Stimulated activated naive CD4-positive, alpha-beta T cell treated with Interleukin-2 at 50 U/mL for 16 hours (primary cell): Measurements from ENCODE around the gene BCDIN3D.
A peak's percentile ranks its signal among the peaks of the same experiment; 100 is the strongest.
"Not testable (repeated sequence)": the region's sequence is repeated elsewhere in the genome, so short reads cannot be mapped to it uniquely, and the experiment has no call there.

ENCODE experiments used
- DNase-seq: peaks from one replicate; lab custom pipeline; 2025; lab: John Stamatoyannopoulos, UW

The BCDIN3D gene

DNA sequence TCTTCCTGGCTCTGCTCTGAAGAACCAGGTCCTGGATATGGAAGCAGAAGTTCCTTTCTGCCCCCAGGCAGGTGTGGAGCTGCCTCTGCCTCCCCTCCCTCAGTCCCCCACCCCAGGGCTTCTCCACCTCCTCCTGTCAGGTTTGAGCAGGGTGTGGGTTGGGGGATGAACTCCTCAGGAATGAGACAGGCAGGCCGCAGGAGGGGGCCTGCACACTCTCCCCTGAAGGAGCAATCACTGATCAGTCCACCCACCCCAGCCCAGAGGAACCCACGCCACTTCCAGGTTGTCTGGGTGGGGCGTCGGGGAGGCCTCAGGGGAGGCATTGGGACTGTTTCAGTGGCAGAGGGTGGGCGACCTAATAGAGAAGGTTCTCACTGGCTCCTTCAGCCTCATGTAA, 34.2 kb upstream of the BCDIN3D start:
- no peak for DNase-seq

GRCh38 chr12:49876070-49876469, 33.2 kb upstream of the BCDIN3D start:
- no peak for DNase-seq

DNA sequence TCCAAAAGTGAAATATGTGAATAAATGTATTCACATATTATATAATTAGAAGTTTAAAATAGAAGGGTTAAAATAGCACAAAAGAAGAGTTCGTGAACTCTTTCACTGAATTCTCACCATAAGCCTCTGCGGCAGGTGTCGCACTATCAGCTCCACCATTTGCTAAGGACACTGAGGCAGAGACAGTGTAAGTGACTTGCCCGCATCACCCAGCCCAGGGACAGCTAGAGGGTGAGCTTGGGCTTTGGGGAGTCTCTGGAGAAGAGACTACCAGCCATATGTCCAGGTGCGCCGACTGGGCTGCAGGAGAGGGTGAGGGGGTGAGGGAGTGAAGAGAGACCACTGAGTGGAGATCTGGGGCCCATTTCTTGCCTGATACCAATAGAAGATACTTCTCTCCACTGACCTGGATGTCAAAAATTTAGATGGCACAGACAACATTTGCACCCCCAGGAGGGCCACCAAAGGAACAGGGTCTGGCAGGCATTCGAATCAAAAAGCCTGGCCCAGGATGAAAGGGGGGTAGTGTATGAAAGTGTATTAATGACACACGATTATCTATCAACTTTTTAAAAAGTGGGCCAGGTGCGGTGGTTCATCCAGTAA, 32.3 kb upstream of the BCDIN3D start:
- no peak for DNase-seq

DNA sequence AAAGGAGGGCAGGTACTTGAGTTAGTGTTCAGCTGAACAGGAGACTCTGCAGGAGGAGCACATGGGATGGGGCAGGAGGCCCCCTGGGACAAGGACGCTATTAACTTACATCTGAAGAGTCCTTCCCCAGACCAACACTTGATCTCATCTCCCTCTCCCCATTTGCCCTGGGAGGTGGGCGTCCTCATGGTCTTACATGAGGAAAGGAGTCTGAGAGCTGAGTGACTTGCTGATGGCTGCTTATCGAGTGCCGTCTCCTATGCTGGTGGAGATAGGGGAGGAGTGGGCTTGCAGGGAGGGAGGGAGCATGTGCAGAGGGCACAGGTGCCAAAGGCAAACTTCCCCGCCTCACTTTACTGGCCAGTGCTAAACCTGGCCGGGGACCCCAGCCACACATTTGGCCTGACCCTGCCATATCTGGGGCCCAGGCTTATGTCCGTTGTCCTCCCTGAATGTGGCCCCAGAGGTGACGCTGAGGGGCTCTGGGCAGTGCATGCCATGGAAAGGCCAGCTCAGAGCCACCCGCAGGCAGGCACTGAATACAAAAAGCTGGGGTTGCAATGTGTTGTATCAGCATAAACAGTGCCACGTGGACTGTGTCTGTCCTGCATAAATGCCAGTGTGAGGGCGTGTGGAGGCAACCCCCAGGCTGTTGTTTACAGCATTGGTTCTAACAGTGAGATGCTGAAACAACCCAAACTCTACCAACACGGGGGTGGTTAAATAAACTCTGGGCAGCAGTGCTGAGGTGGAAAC, 31.4 kb upstream of the BCDIN3D start:
- no peak for DNase-seq

DNA sequence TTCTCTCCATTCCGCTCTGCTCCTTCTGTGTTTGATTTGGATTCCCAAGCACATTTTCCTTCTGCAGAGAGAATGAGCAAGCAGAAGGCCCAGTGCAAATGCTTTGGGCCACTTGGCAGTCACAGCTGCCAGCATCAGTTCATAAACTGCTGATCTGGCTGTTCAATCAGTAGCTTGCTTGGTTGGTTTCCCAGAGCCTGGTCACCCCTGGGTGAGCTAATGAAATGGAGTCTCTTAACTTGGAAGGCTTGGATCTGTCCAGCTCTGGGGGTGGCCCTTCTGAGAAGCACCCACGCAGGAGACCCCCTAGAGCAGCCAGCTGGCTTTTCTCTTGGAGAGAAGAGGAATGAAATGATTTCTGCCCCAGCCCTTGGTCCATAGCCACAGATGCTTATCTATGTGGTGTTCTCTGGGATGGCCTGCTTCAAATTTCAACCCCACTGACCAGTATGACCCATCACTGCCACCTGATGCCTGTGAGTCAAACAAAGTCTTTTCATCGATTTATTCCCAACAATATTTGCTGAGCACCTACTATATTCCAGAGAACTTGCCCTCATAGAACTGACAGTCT, 30.5 kb upstream of the BCDIN3D start:
- DNase-seq = no peak

DNA sequence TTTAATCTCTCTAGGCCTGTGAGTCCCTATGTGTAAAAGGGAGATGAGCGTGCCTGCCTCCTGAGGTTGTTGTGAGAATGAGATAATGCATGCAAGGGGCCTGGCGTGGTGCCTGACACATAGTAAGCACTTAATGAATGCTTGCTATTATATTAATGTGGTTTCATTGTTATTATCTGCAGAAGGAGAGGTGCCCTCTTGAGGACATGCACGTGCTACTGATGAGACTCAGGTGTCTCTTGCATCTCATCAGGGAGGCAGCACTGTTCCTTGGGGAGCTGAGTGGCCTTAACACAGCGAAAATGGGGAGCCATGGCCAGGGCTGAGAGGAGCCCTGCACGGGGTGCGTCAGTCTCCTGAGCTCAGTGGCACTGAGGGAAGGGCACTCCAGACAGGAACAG, 29.9 kb upstream of the BCDIN3D start:
- no peak for DNase-seq

DNA sequence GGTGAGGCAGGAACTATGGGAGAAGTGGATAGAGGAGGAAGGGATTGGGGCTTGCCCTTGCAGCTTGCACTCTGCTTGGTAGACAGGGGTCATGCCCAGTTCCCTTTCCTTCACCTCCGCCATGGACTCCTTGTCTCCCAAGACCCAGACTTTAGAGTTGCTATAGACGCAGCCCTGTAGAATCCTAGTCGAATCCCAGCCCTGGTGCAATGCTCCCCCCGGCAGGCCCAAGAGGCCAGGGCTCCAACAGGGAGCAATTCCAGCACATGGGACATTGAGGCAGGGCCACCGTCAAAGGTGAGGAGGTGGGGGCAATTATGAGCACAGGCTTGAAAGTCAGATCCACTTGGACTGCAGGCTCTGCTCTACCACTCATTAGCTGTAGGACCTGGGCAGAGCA, 29.5 kb upstream of the BCDIN3D start:
- no peak for DNase-seq

- DNase-seq = not testable (repeated sequence)
These were observed 28.9 kb upstream of the BCDIN3D start for GRCh38 chr12:49871811-49872251.

GRCh38 chr12:49871263-49871561, 28.3 kb upstream of the BCDIN3D start:
- DNase-seq = no peak

DNA sequence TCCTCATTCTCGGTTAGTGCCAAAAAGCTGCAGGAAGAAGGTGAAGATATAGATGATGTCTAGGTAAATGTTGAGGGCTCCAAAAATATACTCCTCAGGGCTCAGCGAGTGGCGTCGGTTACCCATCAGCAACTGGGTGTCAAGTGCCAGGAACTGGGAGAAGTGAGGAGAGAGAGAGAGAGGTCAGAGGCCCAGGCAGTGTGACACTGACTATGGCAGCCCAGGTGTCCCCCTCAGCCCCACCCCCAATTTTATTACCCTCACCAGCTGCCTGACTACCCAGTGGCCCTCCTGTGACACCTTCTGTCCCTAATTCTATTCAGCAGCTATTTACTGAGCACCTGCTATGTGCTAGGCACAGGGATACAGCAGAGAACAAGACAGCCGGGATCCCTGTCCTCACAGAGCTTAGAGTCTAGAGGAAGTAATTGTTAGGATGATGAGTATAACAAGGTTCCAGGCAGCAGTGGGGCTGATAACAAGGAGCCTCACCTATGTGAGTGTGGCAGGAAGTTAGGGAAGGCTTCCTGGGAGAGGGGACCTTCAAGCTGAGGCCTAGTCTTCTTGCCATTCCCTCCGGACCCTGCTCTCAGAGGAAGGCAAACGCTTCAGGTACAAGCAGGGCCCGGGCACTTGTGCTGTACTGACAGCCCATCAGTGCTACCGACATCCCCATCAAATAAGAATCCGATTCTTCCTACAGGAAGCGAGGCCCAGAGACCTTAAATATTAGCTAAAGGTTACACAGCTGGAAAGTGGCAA, 27.8 kb upstream of the BCDIN3D start:
- no peak for DNase-seq

GRCh38 chr12:49869816-49870500, 27.1 kb upstream of the BCDIN3D start:
- no peak for DNase-seq

GRCh38 chr12:49868952-49869815, 26.3 kb upstream of the BCDIN3D start:
- DNase-seq = no peak

DNA sequence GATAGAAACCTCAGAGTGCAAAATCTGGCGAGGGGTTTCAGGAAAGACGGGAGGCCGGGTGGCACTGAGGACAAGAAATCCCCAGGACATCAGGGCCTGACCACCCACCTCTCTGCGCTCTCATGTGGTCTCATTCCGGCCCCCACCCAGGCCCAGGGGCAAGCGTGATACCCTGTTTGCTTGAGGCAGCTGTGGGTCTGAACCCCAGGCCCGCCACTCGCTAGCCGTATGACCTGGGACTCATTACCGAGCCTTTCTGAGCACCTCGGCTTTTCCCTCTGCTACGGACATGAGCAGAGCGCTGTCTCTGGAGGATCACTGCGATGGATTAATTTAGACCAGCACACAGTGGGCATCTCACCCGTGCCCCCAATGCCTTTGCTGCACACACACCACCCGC, 25.5 kb upstream of the BCDIN3D start:
- DNase-seq = no peak

GRCh38 chr12:49867570-49868341, 24.9 kb upstream of the BCDIN3D start:
- DNase-seq = no peak

GRCh38 chr12:49866859-49867569, 24.1 kb upstream of the BCDIN3D start:
- DNase-seq = peak; percentile 59

- no peak for DNase-seq
These were observed 22.9 kb upstream of the BCDIN3D start for GRCh38 chr12:49865782-49866135.

DNA sequence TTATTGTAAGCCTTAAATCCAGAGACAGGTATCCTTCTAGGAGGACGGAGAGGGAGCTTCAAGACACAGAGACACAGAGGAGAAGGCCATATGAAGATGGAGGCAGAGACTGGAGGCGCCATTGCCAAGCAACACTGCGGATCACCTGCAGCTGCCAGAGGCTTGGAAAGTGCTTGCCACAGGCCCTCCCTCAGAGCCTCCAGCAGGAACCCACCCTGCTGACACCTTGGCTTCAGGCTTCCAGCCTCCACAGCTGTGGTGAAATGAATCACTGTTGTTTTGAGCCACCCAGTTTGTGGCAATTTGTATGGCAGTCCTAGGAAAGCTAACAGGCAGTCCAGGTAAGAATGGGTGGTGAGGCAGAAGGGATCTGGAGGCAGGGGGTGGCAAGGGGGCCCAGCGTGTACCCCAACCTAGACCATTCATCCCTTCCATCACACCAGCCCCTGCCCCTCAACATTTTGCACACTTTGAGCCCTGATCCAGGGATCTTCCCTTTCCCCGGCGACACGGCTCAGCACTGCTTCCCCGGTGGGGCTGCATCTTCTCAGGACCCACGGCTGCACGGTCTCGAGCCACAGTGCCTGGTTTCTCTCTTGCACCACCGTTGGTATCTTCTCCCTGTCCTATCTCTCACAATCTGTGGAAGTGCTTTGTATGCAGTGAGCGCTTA, 22.3 kb upstream of the BCDIN3D start:
- DNase-seq = no peak

- DNase-seq = no peak
These were observed 21.8 kb upstream of the BCDIN3D start for GRCh38 chr12:49864798-49865090.

DNA sequence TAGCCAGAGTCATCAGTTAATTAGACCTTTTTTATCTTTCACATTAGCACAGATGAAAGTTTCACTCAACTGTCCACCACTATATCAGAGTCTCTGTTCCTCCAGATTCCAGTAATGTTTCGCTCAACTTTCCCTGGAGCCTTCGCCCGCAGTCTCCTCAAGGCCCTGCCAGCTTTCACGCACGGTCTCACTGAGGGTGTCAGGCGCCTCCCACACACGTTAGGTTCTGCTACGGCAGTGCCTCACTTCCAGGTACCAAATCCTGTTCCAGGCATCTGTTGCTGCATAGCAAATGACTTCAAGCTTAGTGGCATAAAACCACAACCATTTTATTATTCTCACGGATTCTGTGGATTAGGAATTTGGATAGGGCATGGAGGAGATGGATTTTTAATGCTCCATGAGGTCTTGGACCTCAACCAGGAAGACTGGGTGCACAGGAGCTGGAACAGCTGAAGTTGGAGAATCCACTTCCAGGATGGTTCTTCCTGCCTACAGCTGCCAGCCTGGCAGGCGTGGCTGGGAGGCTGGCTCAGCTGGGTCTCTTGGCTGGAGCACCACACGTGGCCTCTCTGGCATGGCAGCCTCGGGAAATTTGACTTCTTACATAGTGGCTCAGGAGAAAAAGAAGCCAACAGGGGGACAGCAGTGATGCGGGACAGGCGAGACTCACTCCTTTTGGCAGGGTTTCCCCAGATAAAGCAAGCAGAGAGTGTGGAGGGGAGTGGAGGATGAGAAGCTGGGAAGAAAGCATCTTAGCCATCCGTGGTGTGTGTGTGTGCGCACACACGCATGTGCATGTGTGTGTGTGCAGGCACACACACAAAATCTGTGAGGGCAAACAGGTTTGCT, 21.3 kb upstream of the BCDIN3D start:
- no peak for DNase-seq
